ENCODE results near the gene ACTRT3. TPM values are rescaled to one million over a fixed set of nuclear protein-coding genes. Genes with fewer than 3 reads are reported as not detected.
A peak's percentile ranks its signal among the peaks of the same experiment; 100 is the strongest.

ACTRT3 gene
- total RNA-seq (under 1 TPM in 1 of 2 experiments, not detected in 1; 0.17 TPM), polyA plus RNA-seq (under 1 TPM in 1 of 2 donors, not detected in 1; 0.09 TPM)

GRCh38 chr3:169769287-169770181 lies at the start of gene ACTRT3:
Gene ACTRT3, minus strand, starts transcription at chr3:169769561. Its CDS starts 41 bp downstream, at chr3:169769520.
- CTCF ChIA-PET (ENCODE audit: partially characterized antibody) = no interaction called here
- POLR2A ChIA-PET (ENCODE audit: partially characterized antibody) = interaction anchor here (0.7 to 1.6 kb wide), 4 partner anchors 10 to 1139 kb away, joined by 3 to 6 read pairs (median 4); partner anchors contain the start of genes EIF5A2, LRRC34, LRRIQ4 and SEC62
- H3K4me1 Mint-ChIP-seq = peaks cover 21 to 55% (median 26%) of the 10 kb centered on the region in 4 donors

GRCh38 chr3:169818316-169818715 lies 49.0 kb upstream of the ACTRT3 start:
- H3K4me1 Mint-ChIP-seq = peaks cover 8 to 12% (median 10%) of the 10 kb centered on the region in 4 donors

More at GRCh38 chr3:169769287-169770181, at the start of gene ACTRT3:
- peak within 1 kb of the TSS; percentile 82 to 91 for H3K4me3 ChIP-seq (ENCODE audit: low read length in 2 of 2)
- Mint-ChIP-seq H3K27me3 (peaks cover 0 to 11% of the 10 kb centered on the region in 2 donors), H3K9me3 (peaks cover 0 to 14% (median 0%) of the 10 kb centered on the region in 8 donors), H3K36me3 (peaks cover 0 to 33% of the 10 kb centered on the region in 2 donors), H3K27ac (peak within 1 kb of the TSS; percentile 57 to 91 (median 84)), H3K4me3 (peak within 1 kb of the TSS; percentile 86 to 95 (median 92))
- H3K36me3 ChIP-seq (ENCODE audit: insufficient read depth, low read length) = no peaks in the 10 kb centered on the region
- peaks cover 15% of the 10 kb centered on the region for H3K4me1 ChIP-seq (ENCODE audit: insufficient read depth, low read length)
- peak within 1 kb of the TSS; percentile 62 for H3K27ac ChIP-seq (ENCODE audit: low read depth, low read length)
- no peaks in the 10 kb centered on the region for H3K9me3 ChIP-seq (ENCODE audit: control insufficient read depth in 1 of 2, low read length in 2 of 2)
- H3K27me3 ChIP-seq (ENCODE audit: insufficient read depth, low read length) = no peaks in the 10 kb centered on the region
- intact Hi-C loops (cut with micrococcal nuclease) = loop anchor here (5.0 to 10.0 kb wide), 4 partner anchors 107 to 1695 kb away; partner anchors contain the start of genes MECOM and TNIK
- peak; percentile 41 to 62 (median 49) for DNase-seq

GRCh38 chr3:169815590-169816150 lies 46.3 kb upstream of the ACTRT3 start:
- Mint-ChIP-seq H3K27ac (no peak overlapping the region), H3K9me3 (peaks cover 0 to 22% (median 12%) of the 10 kb centered on the region in 8 donors), H3K4me3 (no peak overlapping the region), H3K27me3 (peaks cover 3 to 14% of the 10 kb centered on the region in 2 donors), H3K36me3 (peaks cover 0 to 8% of the 10 kb centered on the region in 2 donors), H3K4me1 (peaks cover 16 to 25% (median 19%) of the 10 kb centered on the region in 4 donors)
- Histone ChIP-seq H3K9me3 (ENCODE audit: control insufficient read depth in 1 of 2, low read length in 2 of 2) (peaks cover 0 to 8% of the 10 kb centered on the region in 2 donors), H3K27ac (ENCODE audit: low read depth, low read length) (no peak overlapping the region), H3K4me3 (ENCODE audit: low read length in 2 of 2) (no peak overlapping the region), H3K27me3 (ENCODE audit: insufficient read depth, low read length) (no peaks in the 10 kb centered on the region), H3K36me3 (ENCODE audit: insufficient read depth, low read length) (no peaks in the 10 kb centered on the region), H3K4me1 (ENCODE audit: insufficient read depth, low read length) (peaks cover 21% of the 10 kb centered on the region)
- no peak for DNase-seq
- ChIA-PET POLR2A (ENCODE audit: partially characterized antibody) (interaction anchor here (0.6 kb wide), 1 partner anchor 52 kb away, joined by 3 read pairs; no protein-coding TSS in a partner anchor), CTCF (ENCODE audit: partially characterized antibody) (no interaction called here)
- intact Hi-C loops (cut with micrococcal nuclease) = no loop called here

More at GRCh38 chr3:169818316-169818715, 49.0 kb upstream of the ACTRT3 start:
- ChIA-PET POLR2A (ENCODE audit: partially characterized antibody) (no interaction called here), CTCF (ENCODE audit: partially characterized antibody) (interaction anchor here (1.1 kb wide), 1 partner anchor 26 kb away, joined by 3 read pairs; no protein-coding TSS in a partner anchor)
- Mint-ChIP-seq H3K27ac (no peak overlapping the region), H3K9me3 (peaks cover 0 to 22% (median 12%) of the 10 kb centered on the region in 8 donors), H3K36me3 (peaks cover 0 to 5% of the 10 kb centered on the region in 2 donors), H3K4me3 (no peak overlapping the region), H3K27me3 (peaks cover 13 to 24% of the 10 kb centered on the region in 2 donors)
- no peak overlapping the region for H3K4me3 ChIP-seq (ENCODE audit: low read length in 2 of 2)
- H3K27ac ChIP-seq (ENCODE audit: low read depth, low read length) = no peak overlapping the region
- no peaks in the 10 kb centered on the region for H3K27me3 ChIP-seq (ENCODE audit: insufficient read depth, low read length)
- H3K4me1 ChIP-seq (ENCODE audit: insufficient read depth, low read length) = peaks cover 9% of the 10 kb centered on the region
- intact Hi-C loops (cut with micrococcal nuclease) = no loop called here
- H3K36me3 ChIP-seq (ENCODE audit: insufficient read depth, low read length) = no peaks in the 10 kb centered on the region
- no peak for DNase-seq
- peaks cover 0 to 8% of the 10 kb centered on the region in 2 donors for H3K9me3 ChIP-seq (ENCODE audit: control insufficient read depth in 1 of 2, low read length in 2 of 2)

- Histone ChIP-seq H3K4me3 (ENCODE audit: low read length in 2 of 2) (peak overlapping the region in 1 of 2 donors; percentile 65), H3K27ac (ENCODE audit: low read depth, low read length) (no peak overlapping the region), H3K36me3 (ENCODE audit: insufficient read depth, low read length) (no peaks in the 10 kb centered on the region), H3K27me3 (ENCODE audit: insufficient read depth, low read length) (no peaks in the 10 kb centered on the region), H3K9me3 (ENCODE audit: control insufficient read depth in 1 of 2, low read length in 2 of 2) (peaks cover 0 to 8% of the 10 kb centered on the region in 2 donors), H3K4me1 (ENCODE audit: insufficient read depth, low read length) (peaks cover 21% of the 10 kb centered on the region)
- intact Hi-C loops (cut with micrococcal nuclease) = loop anchor here (1.0 to 5.0 kb wide), 3 partner anchors 51 to 368 kb away; partner anchors contain the start of genes PHC3 and SEC62
- Mint-ChIP-seq H3K27ac (peak overlapping the region; percentile 7 to 87 (median 74)), H3K4me3 (peak overlapping the region; percentile 79 to 98 (median 86)), H3K27me3 (peaks cover 3 to 5% of the 10 kb centered on the region in 2 donors), H3K36me3 (peaks cover 0 to 8% of the 10 kb centered on the region in 2 donors), H3K4me1 (peaks cover 17 to 29% (median 19%) of the 10 kb centered on the region in 4 donors), H3K9me3 (peaks cover 0 to 22% (median 12%) of the 10 kb centered on the region in 8 donors)
- POLR2A ChIA-PET (ENCODE audit: partially characterized antibody) = no interaction called here
- DNase-seq = peak; percentile 69 to 85 (median 76)
- CTCF ChIA-PET (ENCODE audit: partially characterized antibody) = interaction anchor here (1.2 kb wide), 1 partner anchor 41 kb away, joined by 3 read pairs; no protein-coding TSS in a partner anchor
Observed at GRCh38 chr3:169813757-169814517, 44.6 kb upstream of the ACTRT3 start.

- H3K27me3 ChIP-seq (ENCODE audit: insufficient read depth, low read length) = no peaks in the 10 kb centered on the region
- Mint-ChIP-seq H3K36me3 (peaks cover 0 to 8% of the 10 kb centered on the region in 2 donors), H3K27ac (peak overlapping the region; percentile 47 to 87 (median 63)), H3K9me3 (peaks cover 0 to 22% (median 12%) of the 10 kb centered on the region in 8 donors), H3K4me1 (peaks cover 17 to 29% (median 19%) of the 10 kb centered on the region in 4 donors), H3K27me3 (peaks cover 2 to 4% of the 10 kb centered on the region in 2 donors), H3K4me3 (peak overlapping the region; percentile 79 to 98 (median 86))
- no peaks in the 10 kb centered on the region for H3K36me3 ChIP-seq (ENCODE audit: insufficient read depth, low read length)
- peak overlapping the region; percentile 40 for H3K27ac ChIP-seq (ENCODE audit: low read depth, low read length)
- intact Hi-C loops (cut with micrococcal nuclease) = loop anchor here (1.0 to 5.0 kb wide), 3 partner anchors 50 to 369 kb away; partner anchors contain the start of genes PHC3 and SEC62
- ChIA-PET POLR2A (ENCODE audit: partially characterized antibody) (interaction anchor here (0.7 to 2.2 kb wide), 5 partner anchors 9 to 153 kb away, joined by 3 to 16 read pairs (median 5); partner anchors contain the start of genes MYNN and SEC62), CTCF (ENCODE audit: partially characterized antibody) (interaction anchor here (0.9 to 1.9 kb wide), 2 partner anchors 50 to 154 kb away, joined by 3 to 8 read pairs; partner anchors contain the start of gene SEC62)
- peaks cover 21% of the 10 kb centered on the region for H3K4me1 ChIP-seq (ENCODE audit: insufficient read depth, low read length)
- DNase-seq = no peak
- H3K4me3 ChIP-seq (ENCODE audit: low read length in 2 of 2) = peak overlapping the region; percentile 65 to 80
- H3K9me3 ChIP-seq (ENCODE audit: control insufficient read depth in 1 of 2, low read length in 2 of 2) = peaks cover 0 to 8% of the 10 kb centered on the region in 2 donors
Observed at GRCh38 chr3:169813278-169813677, 43.9 kb upstream of the ACTRT3 start.

All from CD4-positive, alpha-beta memory T cell (primary cell).